ENCODE data around the gene JAK2. TPM values are rescaled to one million over a fixed set of nuclear protein-coding genes. Genes with fewer than 3 reads are reported as not detected.

Gene JAK2
- total RNA-seq, 2 donors from 2014 or later, result 7.6 to 21.6 TPM

DNA sequence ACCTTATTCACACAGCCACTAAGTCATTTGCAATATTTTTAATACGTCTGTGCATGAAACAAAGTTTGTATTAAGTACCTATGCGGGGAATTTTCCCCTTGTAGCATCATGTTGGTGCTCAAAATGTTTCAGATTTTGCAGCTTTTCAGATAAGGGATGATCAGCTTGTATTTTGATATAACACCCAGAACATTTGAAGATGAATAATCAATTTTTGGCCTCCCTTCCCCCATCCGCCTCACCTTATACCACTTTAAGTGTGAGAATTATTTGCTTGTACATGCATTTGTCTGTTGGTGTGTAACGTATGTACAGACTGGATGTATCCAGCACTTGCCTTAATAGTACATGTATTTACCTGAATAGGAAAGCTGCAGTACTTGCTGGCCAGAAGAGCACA, 1.7 kb downstream of the JAK2 start:
- Histone ChIP-seq H3K9me3 (no peaks in the 10 kb centered on the region), H3K4me3 (peak overlapping the region; percentile 1 to 92), H3K36me3 (peaks cover under 1% of the 10 kb centered on the region), H3K27ac (no peak overlapping the region), H3K4me1 (peaks cover 0 to 35% of the 10 kb centered on the region in 2 donors), H3K27me3 (no peaks in the 10 kb centered on the region)
- TF ChIP-seq, protein P1, sequence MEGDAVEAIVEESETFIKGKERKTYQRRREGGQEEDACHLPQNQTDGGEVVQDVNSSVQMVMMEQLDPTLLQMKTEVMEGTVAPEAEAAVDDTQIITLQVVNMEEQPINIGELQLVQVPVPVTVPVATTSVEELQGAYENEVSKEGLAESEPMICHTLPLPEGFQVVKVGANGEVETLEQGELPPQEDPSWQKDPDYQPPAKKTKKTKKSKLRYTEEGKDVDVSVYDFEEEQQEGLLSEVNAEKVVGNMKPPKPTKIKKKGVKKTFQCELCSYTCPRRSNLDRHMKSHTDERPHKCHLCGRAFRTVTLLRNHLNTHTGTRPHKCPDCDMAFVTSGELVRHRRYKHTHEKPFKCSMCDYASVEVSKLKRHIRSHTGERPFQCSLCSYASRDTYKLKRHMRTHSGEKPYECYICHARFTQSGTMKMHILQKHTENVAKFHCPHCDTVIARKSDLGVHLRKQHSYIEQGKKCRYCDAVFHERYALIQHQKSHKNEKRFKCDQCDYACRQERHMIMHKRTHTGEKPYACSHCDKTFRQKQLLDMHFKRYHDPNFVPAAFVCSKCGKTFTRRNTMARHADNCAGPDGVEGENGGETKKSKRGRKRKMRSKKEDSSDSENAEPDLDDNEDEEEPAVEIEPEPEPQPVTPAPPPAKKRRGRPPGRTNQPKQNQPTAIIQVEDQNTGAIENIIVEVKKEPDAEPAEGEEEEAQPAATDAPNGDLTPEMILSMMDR (IDR thresholded peaks at IDR 0.05), result no peak
- no peak for DNase-seq (ENCODE audit: low spot score)

DNA sequence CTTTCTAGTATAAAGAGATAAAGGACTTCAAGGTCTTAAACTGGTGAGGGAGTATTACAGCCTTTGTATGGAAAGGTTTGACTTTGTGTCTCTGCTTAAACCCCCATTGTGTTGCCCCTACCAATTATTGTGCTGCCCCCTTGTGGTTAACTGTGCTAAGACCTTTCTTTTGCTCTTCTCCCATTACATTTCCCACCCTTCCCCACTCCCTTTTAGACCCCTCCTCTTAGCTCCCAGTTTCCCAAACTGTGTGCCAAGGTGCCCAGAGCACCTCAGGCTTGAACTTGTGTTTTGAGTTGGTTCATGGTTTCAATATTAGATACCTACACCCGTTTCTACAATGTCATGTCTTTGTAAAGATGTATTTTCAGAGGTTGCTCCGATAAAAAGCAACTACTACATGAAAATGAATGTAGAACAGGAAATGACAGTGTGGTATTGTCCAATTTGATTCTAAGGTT, 2.9 kb downstream of the JAK2 start:
- peaks cover 0 to 35% of the 10 kb centered on the region in 2 donors for H3K4me1 ChIP-seq
- H3K9me3 ChIP-seq, result peaks cover 0 to 7% of the 10 kb centered on the region in 2 donors
- H3K27ac ChIP-seq, result no peak overlapping the region
- no peaks in the 10 kb centered on the region for H3K27me3 ChIP-seq
- no peak for DNase-seq (ENCODE audit: low spot score)
- H3K4me3 ChIP-seq, result no peak overlapping the region
- H3K36me3 ChIP-seq, result peaks cover 12% of the 10 kb centered on the region
- TF ChIP-seq, protein P1 (IDR thresholded peaks at IDR 0.05), result peak; percentile 65 to 83

DNA sequence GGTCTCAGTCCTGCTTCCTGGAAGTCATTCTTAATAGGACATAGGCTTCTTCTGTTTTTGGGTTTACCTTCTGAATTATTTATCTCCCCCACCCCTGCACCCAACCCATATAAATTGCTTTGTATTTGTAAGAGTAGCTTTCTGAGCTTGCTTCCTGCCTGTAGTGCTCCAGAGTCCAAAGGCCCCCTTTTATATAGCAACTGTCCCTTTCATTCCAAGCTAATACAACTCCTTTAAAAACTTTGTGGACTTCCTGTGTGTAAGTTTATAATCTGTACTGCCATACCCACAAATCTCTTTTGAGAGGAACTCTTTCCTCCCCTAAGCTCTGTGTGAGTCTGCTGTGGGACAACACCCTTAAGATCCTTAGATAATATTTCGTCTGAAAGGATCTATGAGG, 7.8 kb downstream of the JAK2 start:
- TF ChIP-seq, protein P1 (IDR thresholded peaks at IDR 0.05), result no peak
- peaks cover 0 to 12% of the 10 kb centered on the region in 2 donors for H3K4me1 ChIP-seq
- H3K4me3 ChIP-seq, result no peak overlapping the region
- DNase-seq (ENCODE audit: low spot score), result no peak
- no peaks in the 10 kb centered on the region for H3K27me3 ChIP-seq
- H3K9me3 ChIP-seq, result peaks cover 0 to 8% of the 10 kb centered on the region in 2 donors
- no peak overlapping the region for H3K27ac ChIP-seq
- peaks cover 13% of the 10 kb centered on the region for H3K36me3 ChIP-seq

DNA sequence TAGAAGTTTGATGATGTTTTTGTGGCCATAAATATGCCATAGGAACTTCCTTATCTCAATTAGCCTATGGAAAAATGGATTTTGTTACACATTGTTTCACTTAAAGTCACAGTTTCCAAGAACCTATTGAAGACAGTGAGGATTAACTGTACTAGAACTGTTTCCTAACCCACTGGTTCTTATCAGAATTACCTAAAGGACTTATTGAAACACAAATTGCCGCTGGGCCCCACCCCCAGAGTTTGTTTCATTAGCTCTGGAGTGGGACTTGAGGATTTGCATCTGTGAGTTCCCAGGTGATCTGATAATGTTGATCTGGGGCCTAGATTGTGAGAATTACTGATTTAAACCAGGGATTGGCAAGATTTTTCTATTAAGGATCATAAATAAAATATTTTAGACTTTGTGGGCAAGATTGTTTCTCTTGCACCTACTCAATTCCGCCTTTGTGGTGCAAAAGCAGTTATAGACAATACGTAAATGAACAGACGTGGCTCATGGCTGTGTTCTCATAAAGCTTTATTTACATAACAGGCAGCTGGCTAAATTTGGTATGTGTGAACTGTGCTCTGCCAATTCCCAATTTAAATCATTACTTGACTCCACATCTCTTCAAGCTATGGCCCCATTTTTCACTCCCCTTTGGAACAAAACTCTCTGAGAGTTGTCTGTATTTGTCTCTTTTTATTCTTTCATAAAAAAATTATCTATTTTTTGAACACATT, 9.3 kb downstream of the JAK2 start:
- peaks cover 0 to 8% of the 10 kb centered on the region in 2 donors for H3K9me3 ChIP-seq
- H3K4me1 ChIP-seq, result peaks cover 0 to 4% of the 10 kb centered on the region in 2 donors
- no peaks in the 10 kb centered on the region for H3K27me3 ChIP-seq
- DNase-seq (ENCODE audit: low spot score), result no peak
- TF ChIP-seq, protein P1 (IDR thresholded peaks at IDR 0.05), result no peak
- H3K36me3 ChIP-seq, result peaks cover 13% of the 10 kb centered on the region
- H3K27ac ChIP-seq, result no peak overlapping the region
- H3K4me3 ChIP-seq, result no peak overlapping the region

DNA sequence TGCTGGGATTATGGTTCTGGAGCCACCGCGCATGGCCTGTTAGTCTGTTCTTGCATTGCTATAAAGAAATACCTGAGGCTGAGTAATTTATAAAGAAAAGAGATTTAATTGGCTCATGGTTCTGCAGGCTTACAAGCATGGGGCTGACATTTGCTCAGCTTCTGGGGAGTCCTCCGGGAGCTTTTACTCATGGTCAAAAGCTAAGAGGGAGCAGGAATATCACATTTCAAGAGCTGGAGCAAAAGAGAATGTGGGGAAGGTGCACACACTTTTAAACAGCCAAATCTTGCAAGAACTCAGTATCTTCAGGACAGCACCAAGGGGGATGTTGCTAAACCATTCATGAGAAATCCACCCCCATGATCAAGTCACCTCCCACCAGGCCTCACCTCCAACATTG, 12.1 kb downstream of the JAK2 start:
- peaks cover 0 to 4% of the 10 kb centered on the region in 2 donors for H3K4me1 ChIP-seq
- H3K36me3 ChIP-seq, result peaks cover 9% of the 10 kb centered on the region
- peaks cover 0 to 14% of the 10 kb centered on the region in 2 donors for H3K9me3 ChIP-seq
- H3K27me3 ChIP-seq, result no peaks in the 10 kb centered on the region
- DNase-seq (ENCODE audit: low spot score), result no peak
- H3K4me3 ChIP-seq, result no peak overlapping the region
- no peak overlapping the region for H3K27ac ChIP-seq
- TF ChIP-seq, protein P1 (IDR thresholded peaks at IDR 0.05), result no peak

Data from right atrium auricular region (tissue), 2 donors.